HepG2 (cell line): ENCODE results near the gene SERPINI1. TPM values are rescaled to one million over a fixed set of nuclear protein-coding genes. Genes with fewer than 3 reads are reported as not detected.
A peak's percentile ranks its signal among the peaks of the same experiment; 100 is the strongest.

Experiments
- ATAC-seq: fragments of 200-7000 bp; cut with Tn5 transposase; 3 replicates; pipeline ENCODE4 v1.9.1; 2020; ENCODE audit warnings: mild to moderate bottlenecking, moderate library complexity
- BruUV-seq: library from RNA; stranded (reverse); fragments of 400-500 nt; replicated peaks from 2 replicates; lab custom pipeline; 2021; lab: Mats Ljungman, UMichigan
- CTCF ChIA-PET: fragments of 300-600 bp; formaldehyde crosslinking; extraction: SDS; loops from one replicate; lab custom pipeline; 2021; ENCODE audit warnings: low total read pairs, inconsistent platforms, low intra/inter-chr PET ratio; lab: Yijun Ruan, JAX
- POLR2A ChIA-PET: fragments of 350-600 bp; sonication (Branson Sonifier 250); formaldehyde crosslinking; loops from one replicate; lab custom pipeline; 2020; ENCODE audit warnings: antibody characterized with exemption, inconsistent platforms; lab: Yijun Ruan, JAX
- DNase-seq: peaks from one replicate; pipeline ENCODE4 v3.0.0-alpha.2; 2015; ENCODE audit warnings: low spot score
- FAIRE-seq: peaks from 3 replicates; lab custom pipeline; 2011; peaks lifted over from hg19 to GRCh38; lab: Jason Lieb, UNC
- H2AFZ ChIP-seq: one replicate; pipeline ENCODE4 v1.6.1; 2011; ENCODE audit warnings: low read length, inconsistent platforms
- H3K27ac ChIP-seq: fragments of 300-600 bp; 3 replicates; pipeline ENCODE4 v1.8.0; 2011; ENCODE audit warnings: mixed run types, mild to moderate bottlenecking, mixed read lengths, low read length, inconsistent platforms; ENCODE audit not compliant: insufficient read depth; ENCODE audit errors: extremely low read length
- H3K27me3 ChIP-seq, 2 experiments: fragments of 200-600 bp in 1 of 2; 2 replicates in 1 of 2; 3 replicates in 1 of 2; pipeline versions ENCODE4 v1.6.0 to v1.8.0; 2011; ENCODE audit warnings: low read length in 2 of 2, mild to moderate bottlenecking in 2 of 2, moderate library complexity in 2 of 2, inconsistent platforms in 1 of 2; ENCODE audit not compliant: insufficient read depth in 2 of 2, control insufficient read depth in 1 of 2
- H3K36me3 ChIP-seq, 2 experiments: fragments of 200-600 bp in 1 of 2; replicated peaks in 1 of 2; 2 replicates in 1 of 2; 3 replicates in 1 of 2; pipeline versions ENCODE4 v1.5.1 to v1.8.0; 2011; ENCODE audit warnings: low read length in 2 of 2, inconsistent platforms in 1 of 2; ENCODE audit not compliant: insufficient read depth in 2 of 2, control insufficient read depth in 1 of 2
- H3K4me1 ChIP-seq: 2 replicates; pipeline ENCODE4 v1.5.1; 2012; ENCODE audit warnings: low read length, inconsistent platforms; ENCODE audit not compliant: insufficient read depth
- H3K4me2 ChIP-seq: 2 replicates; pipeline ENCODE4 v1.6.0; 2011; ENCODE audit warnings: low read depth, low read length, inconsistent platforms
- H3K4me3 ChIP-seq, 3 experiments: fragments of 200-600 bp in 1 of 3; sonication (generic), shearing (Covaris generic) in 1 of 3; replicated peaks in 1 of 3; 2 replicates each; pipeline ENCODE4 v1.5.1; 2011 to 2016; ENCODE audit warnings: low read length in 3 of 3, inconsistent platforms in 2 of 3, low read depth in 2 of 3, mild to moderate bottlenecking in 2 of 3, control low read depth in 1 of 3, mixed read lengths in 1 of 3; ENCODE audit not compliant: insufficient read depth in 1 of 3
- H3K79me2 ChIP-seq: one replicate; pipeline ENCODE4 v1.6.1; 2011; ENCODE audit warnings: low read length, inconsistent platforms; ENCODE audit not compliant: insufficient read depth
- H3K9ac ChIP-seq: 2 replicates; pipeline ENCODE4 v1.6.0; 2011; ENCODE audit warnings: mild to moderate bottlenecking, low read depth, low read length, inconsistent platforms; ENCODE audit not compliant: insufficient read depth
- H3K9me3 ChIP-seq: 2 replicates; pipeline ENCODE4 v1.5.1; 2012; ENCODE audit warnings: mild to moderate bottlenecking, low read length
- H4K20me1 ChIP-seq: 2 replicates; pipeline ENCODE4 v1.6.0; 2011; ENCODE audit warnings: inconsistent platforms, mild to moderate bottlenecking, low read length, moderate library complexity; ENCODE audit not compliant: insufficient read depth
- ARNTL ChIP-seq: sonication (generic); formaldehyde crosslinking; IDR thresholded peaks from 2 replicates; pipeline ENCODE4 v1.4.0; 2020; ENCODE audit warnings: mild to moderate bottlenecking, missing genetic modification reagents
- HINFP ChIP-seq: sonication (generic); formaldehyde crosslinking; IDR thresholded peaks from 2 replicates; pipeline ENCODE4 v1.4.0; 2020; ENCODE audit warnings: low read depth, mild to moderate bottlenecking, missing genetic modification reagents
- KLF6 ChIP-seq: IDR thresholded peaks from 2 replicates; pipeline ENCODE4 v1.8.0; 2016; ENCODE audit warnings: missing biosample characterization, missing genetic modification reagents
- KMT2A ChIP-seq: sonication (generic); formaldehyde crosslinking; IDR thresholded peaks from 2 replicates; pipeline ENCODE4 v1.4.0; 2020; ENCODE audit warnings: missing genetic modification reagents
- MAFF ChIP-seq: IDR thresholded peaks from 2 replicates; pipeline ENCODE4 v1.6.1; 2011; ENCODE audit warnings: low read depth, low read length, improper control_type of control experiment
- ZBTB43 ChIP-seq: sonication (generic); formaldehyde crosslinking; conservative IDR thresholded peaks from 2 replicates; pipeline ENCODE4 v1.4.0; 2020; ENCODE audit warnings: missing genetic modification reagents
- ZNF124 ChIP-seq: sonication (generic); formaldehyde crosslinking; IDR thresholded peaks from 2 replicates; pipeline ENCODE4 v1.4.0; 2020; ENCODE audit warnings: missing genetic modification reagents
- ZNF160 ChIP-seq: sonication (generic); formaldehyde crosslinking; IDR thresholded peaks from 2 replicates; pipeline ENCODE4 v1.8.0; 2022; ENCODE audit warnings: mild to moderate bottlenecking, inconsistent platforms, missing genetic modification reagents
- ZNF547 ChIP-seq: sonication (generic); formaldehyde crosslinking; IDR thresholded peaks from 2 replicates; pipeline ENCODE4 v1.5.1; 2020; ENCODE audit warnings: mild to moderate bottlenecking, missing genetic modification reagents
- ZNF589 ChIP-seq: sonication (generic); formaldehyde crosslinking; conservative IDR thresholded peaks from 2 replicates; pipeline ENCODE4 v1.8.0; 2022; ENCODE audit warnings: mild to moderate bottlenecking, moderate library complexity, missing genetic modification reagents
- ZNF605 ChIP-seq: sonication (generic); formaldehyde crosslinking; IDR thresholded peaks from 2 replicates; pipeline ENCODE4 v1.8.0; 2022; ENCODE audit warnings: mild to moderate bottlenecking, missing genetic modification reagents
- ZNF607 ChIP-seq: sonication (generic); formaldehyde crosslinking; IDR thresholded peaks from 2 replicates; pipeline ENCODE4 v1.5.1; 2020; ENCODE audit warnings: missing genetic modification reagents, mild to moderate bottlenecking, borderline replicate concordance
- ZNF780A ChIP-seq: sonication (generic); formaldehyde crosslinking; IDR thresholded peaks from 2 replicates; pipeline ENCODE4 v1.8.0; 2022; ENCODE audit warnings: mild to moderate bottlenecking, missing genetic modification reagents, moderate library complexity
- WGBS: methylation state at CpG from one replicate; pipeline ENCODE4 v1.1.6; 2017; ENCODE audit warnings: low lambda C conversion rate; 5-methylcytosine and 5-hydroxymethylcytosine counted together
- in situ Hi-C: cut with HindIII; loops from 2 replicates; pipeline ENCODE4 v1.10.0; 2017; ENCODE audit warnings: low pct_unique_long_range_greater_than_20kb; ENCODE audit not compliant: extremely low pct_ligation_motif_present
- intact Hi-C: fragments of 100-400 bp; cut with micrococcal nuclease; formaldehyde crosslinking; loops from one replicate; pipeline ENCODE4 v1.10.0; 2022; ENCODE audit not compliant: unreplicated experiment
- polyA plus RNA-seq, 8 experiments: library from polyadenylated mRNA; depleted of rRNA in 3 of 8; stranded (reverse) in 7 of 8; unstranded in 1 of 8; fragments of >200 nt; fragmentation: Illumina TruSeq in 4 of 8; extraction: Trizol in 4 of 8; gene quantifications; 2 replicates each; pipeline versions ENCODE4 v1.2.1 to v1.2.3, GENCODE V29; 2011 to 2016; ENCODE audit warnings: low read depth in 4 of 8, missing spikeins in 1 of 8, mixed read lengths in 1 of 8; ENCODE audit not compliant: insufficient read depth in 1 of 8
- total RNA-seq, 5 experiments: library from RNA; depleted of rRNA; stranded (reverse); fragments of >200 nt; fragmentation: Illumina TruSeq; extraction: Trizol; gene quantifications; 2 replicates each; pipeline ENCODE4 v1.2.3, GENCODE V29; 2016; ENCODE audit warnings: low read depth in 1 of 5
- TF ChIP-seq, protein P1 (sequence below): sonication (generic); formaldehyde crosslinking; conservative IDR thresholded peaks from 2 replicates; pipeline ENCODE4 v1.4.0; 2020; ENCODE audit warnings: missing genetic modification reagents
- TF ChIP-seq, protein P2 (sequence below): sonication (generic); formaldehyde crosslinking; IDR thresholded peaks from 2 replicates; pipeline ENCODE4 v1.5.0; 2020; ENCODE audit warnings: mild to moderate bottlenecking, missing genetic modification reagents
- TF ChIP-seq, protein P3 (sequence below): sonication (generic); formaldehyde crosslinking; IDR thresholded peaks from 2 replicates; pipeline ENCODE4 v1.5.0; 2020; ENCODE audit warnings: missing genetic modification reagents

SERPINI1 gene
- total and polyA plus RNA-seq, 2 of the 13 experiments (the other 11 are each of a cell fraction or from before 2014, with no cell fraction given), result 14.7 to 58.0 TPM

- no peak for TF ChIP-seq ZBTB43 (CRISPR knock-in tag)
- TF ChIP-seq KMT2A, result no peak
- TF ChIP-seq, protein P1, sequence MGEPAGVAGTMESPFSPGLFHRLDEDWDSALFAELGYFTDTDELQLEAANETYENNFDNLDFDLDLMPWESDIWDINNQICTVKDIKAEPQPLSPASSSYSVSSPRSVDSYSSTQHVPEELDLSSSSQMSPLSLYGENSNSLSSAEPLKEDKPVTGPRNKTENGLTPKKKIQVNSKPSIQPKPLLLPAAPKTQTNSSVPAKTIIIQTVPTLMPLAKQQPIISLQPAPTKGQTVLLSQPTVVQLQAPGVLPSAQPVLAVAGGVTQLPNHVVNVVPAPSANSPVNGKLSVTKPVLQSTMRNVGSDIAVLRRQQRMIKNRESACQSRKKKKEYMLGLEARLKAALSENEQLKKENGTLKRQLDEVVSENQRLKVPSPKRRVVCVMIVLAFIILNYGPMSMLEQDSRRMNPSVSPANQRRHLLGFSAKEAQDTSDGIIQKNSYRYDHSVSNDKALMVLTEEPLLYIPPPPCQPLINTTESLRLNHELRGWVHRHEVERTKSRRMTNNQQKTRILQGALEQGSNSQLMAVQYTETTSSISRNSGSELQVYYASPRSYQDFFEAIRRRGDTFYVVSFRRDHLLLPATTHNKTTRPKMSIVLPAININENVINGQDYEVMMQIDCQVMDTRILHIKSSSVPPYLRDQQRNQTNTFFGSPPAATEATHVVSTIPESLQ (CRISPR knock-in tag), result no peak
- peak; percentile 79 for TF ChIP-seq MAFF
- TF ChIP-seq, all 625 proteins: peak for 2
Observed at GRCh38 chr3:167835359-167835758, 99.8 kb downstream of the SERPINI1 start (continued).

GRCh38 chr3:167835953-167836352 is 100.4 kb downstream of the SERPINI1 start:
- intact Hi-C loops, result no loop called here
- CTCF ChIA-PET, result no interaction called here
- no peak for TF ChIP-seq ZNF547 (CRISPR knock-in tag)
- no peak for TF ChIP-seq ZNF780A (CRISPR knock-in tag)
- TF ChIP-seq, protein P2, sequence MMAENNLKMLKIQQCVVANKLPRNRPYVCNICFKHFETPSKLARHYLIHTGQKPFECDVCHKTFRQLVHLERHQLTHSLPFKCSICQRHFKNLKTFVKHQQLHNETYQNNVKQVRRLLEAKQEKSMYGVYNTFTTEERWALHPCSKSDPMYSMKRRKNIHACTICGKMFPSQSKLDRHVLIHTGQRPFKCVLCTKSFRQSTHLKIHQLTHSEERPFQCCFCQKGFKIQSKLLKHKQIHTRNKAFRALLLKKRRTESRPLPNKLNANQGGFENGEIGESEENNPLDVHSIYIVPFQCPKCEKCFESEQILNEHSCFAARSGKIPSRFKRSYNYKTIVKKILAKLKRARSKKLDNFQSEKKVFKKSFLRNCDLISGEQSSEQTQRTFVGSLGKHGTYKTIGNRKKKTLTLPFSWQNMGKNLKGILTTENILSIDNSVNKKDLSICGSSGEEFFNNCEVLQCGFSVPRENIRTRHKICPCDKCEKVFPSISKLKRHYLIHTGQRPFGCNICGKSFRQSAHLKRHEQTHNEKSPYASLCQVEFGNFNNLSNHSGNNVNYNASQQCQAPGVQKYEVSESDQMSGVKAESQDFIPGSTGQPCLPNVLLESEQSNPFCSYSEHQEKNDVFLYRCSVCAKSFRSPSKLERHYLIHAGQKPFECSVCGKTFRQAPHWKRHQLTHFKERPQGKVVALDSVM (CRISPR knock-in tag), result no peak
- TF ChIP-seq ZNF160 (CRISPR knock-in tag), result no peak
- no peak for TF ChIP-seq ZNF124
- TF ChIP-seq HINFP (CRISPR knock-in tag), result no peak
- TF ChIP-seq KLF6 (CRISPR knock-in tag), result no peak
- TF ChIP-seq ZNF607 (CRISPR knock-in tag), result no peak
- no peak for TF ChIP-seq ZNF605 (CRISPR knock-in tag)
- TF ChIP-seq ARNTL, result no peak
- TF ChIP-seq, protein P3, sequence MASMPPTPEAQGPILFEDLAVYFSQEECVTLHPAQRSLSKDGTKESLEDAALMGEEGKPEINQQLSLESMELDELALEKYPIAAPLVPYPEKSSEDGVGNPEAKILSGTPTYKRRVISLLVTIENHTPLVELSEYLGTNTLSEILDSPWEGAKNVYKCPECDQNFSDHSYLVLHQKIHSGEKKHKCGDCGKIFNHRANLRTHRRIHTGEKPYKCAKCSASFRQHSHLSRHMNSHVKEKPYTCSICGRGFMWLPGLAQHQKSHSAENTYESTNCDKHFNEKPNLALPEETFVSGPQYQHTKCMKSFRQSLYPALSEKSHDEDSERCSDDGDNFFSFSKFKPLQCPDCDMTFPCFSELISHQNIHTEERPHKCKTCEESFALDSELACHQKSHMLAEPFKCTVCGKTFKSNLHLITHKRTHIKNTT, result no peak
- no peak for TF ChIP-seq ZNF589 (CRISPR knock-in tag)

More at GRCh38 chr3:167835953-167836352, 100.4 kb downstream of the SERPINI1 start:
- FAIRE-seq, result no peak
- Histone ChIP-seq H3K9ac (no peak overlapping the region), H3K9me3 (no peaks in the 10 kb centered on the region), H3K79me2 (no peaks in the 10 kb centered on the region), H4K20me1 (no peaks in the 10 kb centered on the region), H3K27me3 (no peaks in the 10 kb centered on the region; a peak in 1 of 5 replicates), H3K36me3 (no peaks in the 10 kb centered on the region), H3K27ac (no peak overlapping the region), H2AFZ (no peak overlapping the region), H3K4me2 (no peak overlapping the region), H3K4me3 (no peak overlapping the region), H3K4me1 (no peaks in the 10 kb centered on the region)
- ATAC-seq, result no peak
- 60% methylated on average over 4 of the region's 4 CpGs for WGBS
- POLR2A ChIA-PET, result no interaction called here
- no TSS peak for BruUV-seq
- DNase-seq, result no peak
- in situ Hi-C loops, result no loop called here
